HG02840 (cell line): Measurements from ENCODE around the gene GPATCH2L.

ENCODE experiments used
- ATAC-seq: cut with Tn5 transposase; IDR thresholded peaks from one replicate; pipeline ENCODE4 v1.9.1; 2021; ENCODE audit warnings: mild to moderate bottlenecking, moderate library complexity, moderate number of reproducible peaks; ENCODE audit not compliant: unreplicated experiment, low FRiP score

Gene GPATCH2L

GRCh38 chr14:76252471-76252870 lies 100.7 kb downstream of the GPATCH2L start:
- ATAC-seq = no peak

DNA sequence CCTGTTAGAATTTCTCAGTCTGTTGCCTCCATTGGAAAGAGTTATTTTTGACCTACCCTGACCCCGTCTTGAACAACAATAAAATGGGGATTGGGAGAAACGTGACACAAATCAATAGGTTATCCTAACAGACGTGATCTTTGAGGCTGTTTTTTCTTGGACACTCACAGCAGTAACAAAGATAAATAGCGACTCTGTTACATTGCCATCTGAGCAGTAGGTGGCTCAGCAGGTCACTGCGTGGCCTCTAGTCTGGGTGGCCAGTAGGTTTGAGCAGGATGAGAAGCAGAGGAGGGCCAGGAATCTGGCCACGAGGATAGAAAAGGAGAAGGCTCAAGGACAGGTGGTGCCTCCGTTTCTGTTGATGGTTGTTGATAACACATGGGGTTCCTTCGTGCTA lies 101.4 kb downstream of the GPATCH2L start:
- no peak for ATAC-seq

GRCh38 chr14:76256545-76256944 lies 104.8 kb downstream of the GPATCH2L start:
- no peak for ATAC-seq

DNA sequence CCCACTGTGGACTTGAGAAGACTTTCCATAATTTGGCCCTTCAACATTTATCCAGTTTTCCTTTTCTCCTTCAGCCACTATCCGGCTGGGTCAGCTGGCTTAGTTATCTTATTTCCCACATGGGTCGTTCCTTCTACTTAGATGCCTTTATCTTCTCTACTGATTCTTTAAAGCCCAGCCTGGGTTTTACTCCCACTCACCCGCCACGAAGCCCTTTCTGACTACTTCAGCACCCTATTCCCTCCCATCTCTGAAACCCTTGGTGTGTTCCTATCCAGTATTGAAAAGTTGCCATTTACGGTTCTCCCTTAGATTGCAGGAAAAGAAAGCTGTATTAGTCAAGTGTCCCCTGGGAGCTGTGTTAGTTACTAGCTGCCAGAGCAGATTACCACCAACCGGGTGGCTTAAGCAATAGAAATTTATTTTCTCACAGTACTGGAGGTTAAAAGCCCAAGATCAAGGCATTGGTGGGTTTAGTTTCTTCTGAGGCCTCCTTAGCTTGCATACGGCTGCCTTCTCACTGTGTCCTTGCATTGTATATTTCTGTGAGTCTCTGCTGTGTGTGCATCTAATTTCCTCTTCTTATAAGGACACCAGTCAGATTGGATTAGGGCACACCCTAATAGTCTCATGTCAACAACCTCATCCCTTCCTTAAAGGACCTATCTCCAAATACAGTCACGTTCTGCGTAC lies 105.5 kb downstream of the GPATCH2L start:
- no peak for ATAC-seq

GRCh38 chr14:76257842-76258397 lies 106.2 kb downstream of the GPATCH2L start:
- no peak for ATAC-seq

DNA sequence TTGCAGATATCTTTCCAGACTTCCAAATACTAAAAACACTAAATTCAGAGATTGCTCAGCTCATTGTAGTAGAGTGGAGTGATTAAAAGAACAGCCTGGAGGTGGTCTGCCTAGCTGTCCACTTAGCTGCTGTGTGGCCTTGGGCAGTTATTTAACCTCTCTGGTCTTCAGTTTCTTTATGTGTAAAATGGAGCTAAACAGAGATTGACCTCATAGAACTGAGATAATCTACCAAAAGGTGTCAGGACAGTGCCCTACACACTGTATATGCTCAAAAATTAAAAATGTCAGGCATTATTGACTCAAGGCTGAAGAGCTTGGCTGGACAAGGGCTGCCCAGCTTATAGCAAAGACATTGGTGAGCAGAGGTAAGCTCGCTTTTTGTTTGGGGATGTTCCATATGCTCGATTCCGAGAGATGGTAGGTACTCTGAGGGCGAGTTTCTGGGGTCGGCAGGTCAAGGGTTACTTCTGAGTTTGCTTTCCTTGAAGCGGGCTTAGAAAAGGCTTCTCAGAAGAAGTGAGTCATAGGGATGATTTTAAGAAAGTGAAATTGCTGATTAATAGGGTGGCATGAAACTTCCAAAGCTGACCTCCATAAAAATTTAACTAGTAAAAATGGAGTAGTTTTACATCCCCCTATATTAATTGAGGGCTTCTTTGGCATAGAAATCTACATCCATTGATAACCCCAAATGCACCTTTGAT lies 107.5 kb downstream of the GPATCH2L start:
- no peak for ATAC-seq

DNA sequence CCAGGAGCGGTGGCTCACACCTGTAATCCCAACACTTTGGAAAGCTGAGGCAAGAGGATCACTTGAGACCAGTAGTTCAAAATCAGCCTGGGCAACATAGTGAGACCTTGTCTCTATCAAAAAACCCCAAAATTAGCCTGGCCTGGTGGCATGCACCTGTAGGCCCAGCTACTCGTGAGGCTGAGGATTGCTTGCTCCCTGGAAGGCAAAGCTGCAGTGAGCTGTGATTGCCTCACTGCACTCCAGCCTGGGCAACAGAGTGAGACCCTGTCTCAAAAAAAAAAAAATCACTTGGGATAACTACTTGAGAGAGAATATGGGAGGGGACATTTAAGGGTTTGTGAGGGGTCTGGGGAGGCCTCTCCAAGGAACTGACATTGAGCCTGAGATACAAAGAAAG lies 109.0 kb downstream of the GPATCH2L start:
- no peak for ATAC-seq

DNA sequence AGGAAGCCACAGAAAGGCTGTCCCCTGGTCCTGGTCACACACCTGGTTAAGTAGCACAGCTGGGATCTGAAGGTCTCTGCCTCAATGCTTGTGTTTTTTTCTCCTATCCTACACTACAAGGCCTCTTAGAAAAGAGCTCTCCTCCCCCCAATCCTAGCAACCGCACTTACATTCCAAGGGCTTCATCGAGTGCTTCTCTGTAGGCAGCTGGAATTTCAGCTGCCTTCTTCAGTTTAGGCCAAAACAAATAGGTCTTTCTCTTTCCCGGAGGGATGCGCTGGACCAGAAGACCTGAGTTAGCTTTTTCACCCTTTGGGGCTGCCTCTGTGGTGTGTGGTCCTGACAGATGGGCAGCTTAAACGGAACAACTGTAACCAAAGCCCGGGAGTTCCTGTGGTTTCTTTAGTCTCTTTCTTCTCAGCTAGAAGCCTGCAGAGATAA lies 109.7 kb downstream of the GPATCH2L start:
- no peak for ATAC-seq

DNA sequence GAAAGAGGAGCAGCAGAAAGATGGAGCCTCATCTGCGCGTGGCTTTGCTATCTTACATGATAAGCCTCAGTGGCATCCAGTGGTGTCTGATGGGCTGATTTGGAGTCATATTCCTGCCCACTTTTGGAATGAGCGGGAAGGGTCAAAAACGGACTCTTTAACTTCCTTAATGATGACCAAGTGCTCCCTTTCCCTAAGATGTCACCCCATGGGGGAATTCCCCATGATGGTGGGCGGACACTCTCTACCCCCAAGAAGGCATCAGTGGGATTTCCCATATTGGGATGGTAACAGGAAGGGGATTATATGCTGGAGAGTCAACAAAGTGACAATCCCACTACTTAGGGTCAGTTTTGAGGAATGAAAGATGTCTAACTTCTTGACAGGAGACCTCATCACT lies 110.9 kb downstream of the GPATCH2L start:
- no peak for ATAC-seq
